HCT116 (cell line): ENCODE results near the gene RAB8A. TPM values are rescaled to one million over a fixed set of nuclear protein-coding genes. Genes with fewer than 3 reads are reported as not detected.

ENCODE experiments used
- ATAC-seq: fragments of 200-7000 bp; cut with Tn5 transposase; 2 replicates; pipeline ENCODE4 v1.9.1; 2020; ENCODE audit warnings: mild to moderate bottlenecking, moderate library complexity
- BruUV-seq: library from RNA; stranded (reverse); fragments of 400-500 nt; replicated peaks from 2 replicates; lab custom pipeline; 2021; lab: Mats Ljungman, UMichigan
- CTCF ChIA-PET: fragments of 300-600 bp; sonication (Branson Sonifier 250); formaldehyde crosslinking; loops from one replicate; lab custom pipeline; 2021; ENCODE audit warnings: antibody characterized with exemption; lab: Charles Lee
- POLR2A ChIA-PET: fragments of 300-600, 350-600 bp; sonication (Branson Sonifier 250); formaldehyde crosslinking; loops from one replicate; lab custom pipeline; 2021; ENCODE audit warnings: antibody characterized with exemption; lab: Charles Lee
- RAD21 ChIA-PET, 2 experiments: fragments of 300-600 bp; sonication (Branson Sonifier 250); formaldehyde crosslinking; loops; one replicate each; lab custom pipeline; 2023; ENCODE audit warnings: low total read pairs in 2 of 2; ENCODE audit not compliant: uncharacterized antibody in 2 of 2, unreplicated experiment in 2 of 2, low non-redundant PET in 1 of 2; lab: Charles Lee
- DNase-seq: peaks from one replicate; pipeline ENCODE4 v3.0.0-alpha.2; 2010; ENCODE audit warnings: low read depth, low spot score
- H2AFZ ChIP-seq: fragments of 200-600 bp; shearing (Covaris generic), sonication (generic); 2 replicates; pipeline ENCODE4 v1.6.1; 2017; ENCODE audit warnings: low read depth, mixed run types, mixed read lengths, antibody characterized with exemption, low read length; ENCODE audit not compliant: poor library complexity, severe bottlenecking
- H3K27ac ChIP-seq: 2 replicates; pipeline ENCODE4 v1.5.1; 2012; ENCODE audit warnings: low read depth, low read length
- H3K27me3 ChIP-seq: fragments of 200-600 bp; sonication (generic); 2 replicates; pipeline ENCODE4 v1.6.1; 2016; ENCODE audit warnings: mixed run types, low read length, mixed read lengths; ENCODE audit not compliant: insufficient read depth
- H3K36me3 ChIP-seq, 2 experiments: fragments of 200-500 bp in 1 of 2; fragments of 200-600 bp in 1 of 2; sonication (Bioruptor generic) in 1 of 2; sonication (generic) in 1 of 2; 2 replicates each; pipeline versions ENCODE4 v1.5.1 to v1.6.1; 2014 to 2016; ENCODE audit warnings: low read length in 2 of 2, inconsistent platforms in 1 of 2, mixed read lengths in 1 of 2, mixed run types in 1 of 2; ENCODE audit not compliant: insufficient read depth in 2 of 2, control insufficient read depth in 1 of 2
- H3K4me1 ChIP-seq, 2 experiments: fragments of 200-600 bp in 1 of 2; sonication (generic) in 1 of 2; 2 replicates each; pipeline versions ENCODE4 v1.5.1 to v1.6.1; 2012 to 2017; ENCODE audit warnings: low read length in 2 of 2, inconsistent platforms in 1 of 2, mild to moderate bottlenecking in 1 of 2, mixed read lengths in 1 of 2, mixed run types in 1 of 2, moderate library complexity in 1 of 2; ENCODE audit not compliant: insufficient read depth in 2 of 2, control insufficient read depth in 1 of 2
- H3K4me2 ChIP-seq: fragments of 200-600 bp; sonication (generic); 2 replicates; pipeline ENCODE4 v1.6.1; 2017; ENCODE audit warnings: mixed run types, low read length, mixed read lengths
- H3K4me3 ChIP-seq, 2 experiments: fragments of 200-600 bp in 1 of 2; sonication (generic) in 1 of 2; replicated peaks in 1 of 2; 2 replicates each; pipeline ENCODE4 v1.5.1; 2011 to 2016; ENCODE audit warnings: low read length in 2 of 2, control low read depth in 1 of 2, low read depth in 1 of 2, mild to moderate bottlenecking in 1 of 2, mixed read lengths in 1 of 2, mixed run types in 1 of 2
- H3K79me2 ChIP-seq: fragments of 200-600 bp; sonication (generic); 2 replicates; pipeline ENCODE4 v1.6.1; 2017; ENCODE audit warnings: mild to moderate bottlenecking, mixed run types, low read length, moderate library complexity, mixed read lengths; ENCODE audit not compliant: insufficient read depth
- H3K9ac ChIP-seq: fragments of 200-600 bp; sonication (generic); 2 replicates; pipeline ENCODE4 v1.6.1; 2016; ENCODE audit warnings: low read length, mixed read lengths
- H3K9me2 ChIP-seq: fragments of 200-600 bp; sonication (generic), shearing (Covaris generic); 2 replicates; pipeline ENCODE4 v1.6.1; 2017; ENCODE audit warnings: mixed run types, mild to moderate bottlenecking, moderate library complexity; ENCODE audit not compliant: insufficient read depth
- H3K9me3 ChIP-seq, 2 experiments: fragments of 200-500 bp in 1 of 2; fragments of 200-600 bp in 1 of 2; sonication (Bioruptor generic) in 1 of 2; sonication (generic) in 1 of 2; 2 replicates each; pipeline ENCODE4 v1.6.1; 2014 to 2017; ENCODE audit warnings: low read length in 2 of 2, mixed read lengths in 2 of 2, inconsistent platforms in 1 of 2, low read depth in 1 of 2, mild to moderate bottlenecking in 1 of 2, mixed run types in 1 of 2, moderate library complexity in 1 of 2; ENCODE audit not compliant: control insufficient read depth in 1 of 2, insufficient read depth in 1 of 2
- H4K20me1 ChIP-seq: fragments of 200-600 bp; sonication (generic), shearing (Covaris generic); 2 replicates; pipeline ENCODE4 v1.6.1; 2017; ENCODE audit warnings: mixed run types, mild to moderate bottlenecking, moderate library complexity; ENCODE audit not compliant: insufficient read depth
- ATF3 ChIP-seq: IDR thresholded peaks from 2 replicates; pipeline ENCODE4 v1.6.1; 2012
- CBX3 ChIP-seq: IDR thresholded peaks from 2 replicates; pipeline ENCODE4 v1.6.1; 2012; ENCODE audit warnings: low read depth
- ELF1 ChIP-seq: IDR thresholded peaks from 2 replicates; pipeline ENCODE4 v1.6.1; 2012; ENCODE audit warnings: low read depth, borderline replicate concordance
- EZH2 ChIP-seq: fragments of 200-600 bp; sonication (generic); IDR thresholded peaks from 2 replicates; pipeline ENCODE4 v1.6.1; 2017; ENCODE audit warnings: antibody characterized with exemption, mixed run types
- POLR2A ChIP-seq: IDR thresholded peaks from 2 replicates; pipeline ENCODE4 v1.7.0; 2011; ENCODE audit warnings: borderline replicate concordance; ENCODE audit not compliant: insufficient read depth, insufficient read length; ENCODE audit errors: extremely low read depth
- RAD21 ChIP-seq: IDR thresholded peaks from 2 replicates; pipeline ENCODE4 v1.6.1; 2012; ENCODE audit warnings: low read depth, mild to moderate bottlenecking
- SIN3A ChIP-seq: IDR thresholded peaks from 2 replicates; pipeline ENCODE4 v1.6.1; 2012; ENCODE audit warnings: low read depth
- SRF ChIP-seq: IDR thresholded peaks from 2 replicates; pipeline ENCODE4 v1.6.1; 2012; ENCODE audit warnings: low read depth
- TCF7L2 ChIP-seq: IDR thresholded peaks from 2 replicates; pipeline ENCODE4 v1.7.0; 2011; ENCODE audit warnings: borderline replicate concordance, inconsistent platforms; ENCODE audit not compliant: insufficient read depth, insufficient read length; ENCODE audit errors: extremely low read depth
- YY1 ChIP-seq: IDR thresholded peaks from 2 replicates; pipeline ENCODE4 v1.6.1; 2011; ENCODE audit warnings: low read length, low read depth, moderate library complexity, mild to moderate bottlenecking; ENCODE audit not compliant: insufficient replicate concordance; ENCODE audit errors: extremely low read depth
- ZFX ChIP-seq: fragments of 450-650 bp; IDR thresholded peaks from 2 replicates; pipeline ENCODE4 v1.6.1; 2017
- intact Hi-C: fragments of 100-400 bp; cut with micrococcal nuclease; formaldehyde crosslinking; loops from 2 replicates; pipeline ENCODE4 v1.10.0; 2022
- total RNA-seq: library from RNA; stranded (reverse); gene quantifications from one replicate; pipeline ENCODE4 v1.2.1, GENCODE V29; 2021; ENCODE audit not compliant: unreplicated experiment
- TF ChIP-seq, protein P1 (sequence below), 3 experiments: fragments of 200-600 bp in 1 of 3; sonication (generic) in 1 of 3; IDR thresholded peaks in 2 of 3; conservative IDR thresholded peaks in 1 of 3; 2 replicates each; pipeline ENCODE4 v1.5.1; 2012 to 2017; ENCODE audit warnings: low read depth in 2 of 3, low read length in 2 of 3, antibody characterized with exemption in 1 of 3, borderline replicate concordance in 1 of 3, control low read depth in 1 of 3, mild to moderate bottlenecking in 1 of 3, mixed read lengths in 1 of 3, mixed run types in 1 of 3, moderate library complexity in 1 of 3; ENCODE audit not compliant: insufficient read depth in 1 of 3

The RAB8A gene
- total RNA-seq, 1 experiment from 2014 or later, result 116 TPM

- Histone ChIP-seq H3K9me2 (no peaks in the 10 kb centered on the region), H3K4me2 (no peak overlapping the region), H3K9me3 (no peaks in the 10 kb centered on the region), H3K27me3 (no peaks in the 10 kb centered on the region), H4K20me1 (no peaks in the 10 kb centered on the region), H3K4me3 (no peak overlapping the region), H3K9ac (no peak overlapping the region), H3K27ac (peak overlapping the region; percentile 32; the same call in 1 of the 2 replicates), H3K4me1 (peaks cover 7 to 15% of the 10 kb centered on the region in 2 experiments; a peak in 2 of 4 replicates), H2AFZ (no peak overlapping the region), H3K36me3 (peaks cover 31 to 64% of the 10 kb centered on the region in 2 experiments), H3K79me2 (peaks cover 9% of the 10 kb centered on the region; the same call in 1 of the 2 replicates)
- no peak for DNase-seq
- POLR2A ChIA-PET, result no interaction called here
- CTCF ChIA-PET, result interaction anchor here (1.5 kb wide), 1 partner anchor 87 kb away, joined by 4 read pairs; the partner anchor contains the start of gene FAM32A
- BruUV-seq, result no TSS peak
- intact Hi-C loops, result no loop called here
- ATAC-seq, result no peak
- TF ChIP-seq CBX3, result no peak
- no peak for TF ChIP-seq ELF1
- TF ChIP-seq YY1, result no peak
- no peak for TF ChIP-seq ATF3
- TF ChIP-seq RAD21, result no peak
- no peak for TF ChIP-seq TCF7L2
- no peak for TF ChIP-seq POLR2A
- RAD21 ChIA-PET, result no interaction called here
Observed at GRCh38 chr19:16098416-16098768, 13.3 kb upstream of the RAB8A start.

DNA sequence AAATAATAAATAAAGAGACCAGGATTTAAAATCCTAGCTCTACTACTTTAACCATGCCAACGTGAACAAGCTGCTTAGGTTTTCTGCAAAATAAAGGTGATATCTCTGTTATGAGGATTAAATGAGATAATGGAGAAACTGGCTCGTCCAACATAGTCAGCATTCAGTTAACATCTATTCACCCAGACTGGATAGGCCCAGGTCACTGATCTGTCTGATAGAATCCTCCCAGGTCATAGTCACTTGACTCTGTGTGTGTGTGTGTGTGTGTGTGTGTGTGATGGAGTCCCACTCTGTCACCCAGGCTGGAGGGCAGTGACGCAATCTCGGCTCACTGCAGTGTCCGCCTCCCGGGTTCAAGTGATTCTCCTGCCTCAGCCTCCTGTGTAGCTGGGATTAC, 12.9 kb upstream of the RAB8A start:
- POLR2A ChIA-PET, result no interaction called here
- RAD21 ChIA-PET, result no interaction called here

More for the DNA sequence above, 12.9 kb upstream of the RAB8A start:
- Histone ChIP-seq H3K27ac (no peak overlapping the region), H2AFZ (no peak overlapping the region), H3K36me3 (peaks cover 28 to 60% of the 10 kb centered on the region in 2 experiments), H3K79me2 (peaks cover 9% of the 10 kb centered on the region; the same call in 1 of the 2 replicates), H3K9ac (no peak overlapping the region), H3K27me3 (no peaks in the 10 kb centered on the region), H3K4me2 (no peak overlapping the region), H3K4me1 (peaks cover 7 to 15% of the 10 kb centered on the region in 2 experiments; a peak in 2 of 4 replicates), H3K9me3 (no peaks in the 10 kb centered on the region), H4K20me1 (no peaks in the 10 kb centered on the region), H3K4me3 (no peak overlapping the region), H3K9me2 (no peaks in the 10 kb centered on the region)
- TF ChIP-seq ELF1 (no peak), SRF (no peak), RAD21 (no peak), ZFX (no peak), TCF7L2 (no peak), POLR2A (no peak), ATF3 (no peak), SIN3A (no peak), EZH2 (no peak), YY1 (no peak), CBX3 (no peak)
- TF ChIP-seq, protein P1, sequence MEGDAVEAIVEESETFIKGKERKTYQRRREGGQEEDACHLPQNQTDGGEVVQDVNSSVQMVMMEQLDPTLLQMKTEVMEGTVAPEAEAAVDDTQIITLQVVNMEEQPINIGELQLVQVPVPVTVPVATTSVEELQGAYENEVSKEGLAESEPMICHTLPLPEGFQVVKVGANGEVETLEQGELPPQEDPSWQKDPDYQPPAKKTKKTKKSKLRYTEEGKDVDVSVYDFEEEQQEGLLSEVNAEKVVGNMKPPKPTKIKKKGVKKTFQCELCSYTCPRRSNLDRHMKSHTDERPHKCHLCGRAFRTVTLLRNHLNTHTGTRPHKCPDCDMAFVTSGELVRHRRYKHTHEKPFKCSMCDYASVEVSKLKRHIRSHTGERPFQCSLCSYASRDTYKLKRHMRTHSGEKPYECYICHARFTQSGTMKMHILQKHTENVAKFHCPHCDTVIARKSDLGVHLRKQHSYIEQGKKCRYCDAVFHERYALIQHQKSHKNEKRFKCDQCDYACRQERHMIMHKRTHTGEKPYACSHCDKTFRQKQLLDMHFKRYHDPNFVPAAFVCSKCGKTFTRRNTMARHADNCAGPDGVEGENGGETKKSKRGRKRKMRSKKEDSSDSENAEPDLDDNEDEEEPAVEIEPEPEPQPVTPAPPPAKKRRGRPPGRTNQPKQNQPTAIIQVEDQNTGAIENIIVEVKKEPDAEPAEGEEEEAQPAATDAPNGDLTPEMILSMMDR (IDR thresholded peaks at IDR 0.05 in 2 of 3, conservative IDR thresholded peaks at IDR 0.05 in 1 of 3; ENCODE audit: borderline replicate concordance in 1 of 3, insufficient read depth in 1 of 3, low read depth in 2 of 3, low read length in 2 of 3), result no peak
- ATAC-seq (no peak), DNase-seq (no peak)
- CTCF ChIA-PET, result interaction anchor here (1.5 kb wide), 1 partner anchor 87 kb away, joined by 4 read pairs; the partner anchor contains the start of gene FAM32A
- intact Hi-C loops, result no loop called here
- no TSS peak for BruUV-seq
